Coronary artery (tissue), 2 donors: ENCODE data around the gene PANX1.

Experiments used
- DNase-seq: peaks from one replicate; pipeline ENCODE4 v3.0.0-alpha.2; 2017; ENCODE audit warnings: low spot score
- H3K27ac ChIP-seq, 2 donors: fragments of 200-600 bp; sonication (generic); one replicate each; pipeline ENCODE4 v1.5.1; 2016 to 2019
- H3K4me3 ChIP-seq: fragments of 200-600 bp; sonication (generic); 2 replicates; pipeline ENCODE4 v1.5.1; 2016; ENCODE audit warnings: mild to moderate bottlenecking, moderate library complexity
- TF ChIP-seq, protein P1 (sequence below): fragments of 200-600 bp; sonication (generic); IDR thresholded peaks from one replicate; pipeline ENCODE4 v1.5.1; 2019; ENCODE audit warnings: antibody characterized with exemption

The PANX1 gene

GRCh38 chr11:94132823-94133408, 4.3 kb downstream of the PANX1 start:
- TF ChIP-seq, protein P1, sequence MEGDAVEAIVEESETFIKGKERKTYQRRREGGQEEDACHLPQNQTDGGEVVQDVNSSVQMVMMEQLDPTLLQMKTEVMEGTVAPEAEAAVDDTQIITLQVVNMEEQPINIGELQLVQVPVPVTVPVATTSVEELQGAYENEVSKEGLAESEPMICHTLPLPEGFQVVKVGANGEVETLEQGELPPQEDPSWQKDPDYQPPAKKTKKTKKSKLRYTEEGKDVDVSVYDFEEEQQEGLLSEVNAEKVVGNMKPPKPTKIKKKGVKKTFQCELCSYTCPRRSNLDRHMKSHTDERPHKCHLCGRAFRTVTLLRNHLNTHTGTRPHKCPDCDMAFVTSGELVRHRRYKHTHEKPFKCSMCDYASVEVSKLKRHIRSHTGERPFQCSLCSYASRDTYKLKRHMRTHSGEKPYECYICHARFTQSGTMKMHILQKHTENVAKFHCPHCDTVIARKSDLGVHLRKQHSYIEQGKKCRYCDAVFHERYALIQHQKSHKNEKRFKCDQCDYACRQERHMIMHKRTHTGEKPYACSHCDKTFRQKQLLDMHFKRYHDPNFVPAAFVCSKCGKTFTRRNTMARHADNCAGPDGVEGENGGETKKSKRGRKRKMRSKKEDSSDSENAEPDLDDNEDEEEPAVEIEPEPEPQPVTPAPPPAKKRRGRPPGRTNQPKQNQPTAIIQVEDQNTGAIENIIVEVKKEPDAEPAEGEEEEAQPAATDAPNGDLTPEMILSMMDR: no peak
- Histone ChIP-seq H3K27ac (peak overlapping the region; percentile 73 to 92), H3K4me3 (no peak overlapping the region)
- DNase-seq: no peak

- TF ChIP-seq, protein P1: no peak
- H3K4me3 ChIP-seq: no peak overlapping the region
- DNase-seq: no peak
- peak overlapping the region; percentile 73 to 92 for H3K27ac ChIP-seq
These were observed 5.1 kb downstream of the PANX1 start for GRCh38 chr11:94133752-94134151.

DNA sequence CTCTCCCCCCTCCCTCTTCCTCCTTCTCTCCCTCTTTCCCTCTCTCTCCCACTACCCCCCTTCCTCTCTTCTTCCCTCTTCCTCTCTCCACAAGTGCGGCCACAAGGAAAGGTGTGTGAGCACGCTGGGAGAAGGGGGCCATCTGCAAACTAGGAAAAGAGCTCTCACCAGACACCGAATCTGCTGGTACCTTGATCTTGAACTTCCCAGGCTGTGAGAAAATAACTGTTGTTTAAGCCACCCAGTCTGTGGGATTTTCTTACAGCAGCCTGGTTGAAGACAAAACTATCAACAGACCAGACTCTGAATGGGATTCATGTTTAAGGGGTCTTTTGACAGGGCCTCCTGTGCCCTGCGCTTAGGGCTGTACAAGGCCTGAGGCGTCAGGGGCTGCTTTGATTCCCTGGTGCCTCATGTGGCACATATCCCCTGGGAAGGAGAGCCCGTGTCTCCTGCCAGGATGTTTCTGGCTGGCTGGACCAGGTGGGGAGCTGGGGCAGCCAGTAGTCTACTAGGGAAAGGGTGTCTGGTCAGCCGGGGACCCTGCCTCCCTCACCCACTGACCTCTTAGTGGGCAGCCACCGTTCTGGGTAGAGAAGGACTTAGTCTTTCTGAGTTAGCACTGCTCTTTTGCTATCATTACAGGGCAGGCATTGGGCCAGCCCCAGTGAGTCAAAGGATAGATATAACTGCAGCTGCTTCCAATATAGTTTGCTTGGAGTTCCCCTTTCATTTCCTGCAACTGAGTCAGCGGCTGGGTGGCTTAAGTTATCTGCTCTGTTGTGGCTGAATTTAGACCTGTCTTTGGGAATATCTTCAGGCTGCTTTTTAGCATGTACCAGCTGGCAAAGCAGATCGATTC, 6.2 kb downstream of the PANX1 start:
- Histone ChIP-seq H3K27ac (peak overlapping the region; percentile 73 to 92), H3K4me3 (peak overlapping the region; percentile 52)
- TF ChIP-seq, protein P1: no peak
- DNase-seq: peak; percentile 87

- Histone ChIP-seq H3K4me3 (no peak overlapping the region), H3K27ac (no peak overlapping the region)
- TF ChIP-seq, protein P1: no peak
- DNase-seq: no peak
These were observed 10.8 kb downstream of the PANX1 start for GRCh38 chr11:94139416-94139815.

DNA sequence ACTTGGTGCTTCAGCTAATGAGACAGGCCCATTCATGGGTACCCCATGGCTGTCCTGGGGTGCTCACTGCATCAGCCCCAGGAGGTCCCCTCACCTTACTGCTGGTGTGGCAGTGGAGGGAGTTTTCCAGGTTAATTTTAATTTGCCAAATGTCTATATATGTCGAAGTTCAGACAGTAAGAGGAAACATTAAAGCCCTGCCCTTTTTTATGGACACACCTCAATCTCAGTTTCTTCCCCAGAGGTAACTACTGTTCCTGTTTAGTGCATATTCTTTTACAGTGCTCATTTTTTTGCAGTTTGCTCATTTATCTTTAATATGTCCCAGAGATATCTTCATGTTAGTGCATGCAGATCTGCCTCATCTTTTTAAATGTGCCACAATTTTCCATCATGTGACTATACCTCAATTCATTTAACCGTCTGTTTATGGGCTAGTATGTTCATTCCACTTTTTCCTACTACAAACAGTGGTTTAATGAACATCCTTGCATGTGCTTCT, 11.6 kb downstream of the PANX1 start:
- H3K27ac ChIP-seq: no peak overlapping the region
- H3K4me3 ChIP-seq: no peak overlapping the region
- no peak for DNase-seq
- TF ChIP-seq, protein P1: no peak

- TF ChIP-seq, protein P1: no peak
- no peak for DNase-seq
- peak overlapping the region in 1 of 2 donors; percentile 39 for H3K27ac ChIP-seq
- no peak overlapping the region for H3K4me3 ChIP-seq
These were observed 13.1 kb downstream of the PANX1 start for GRCh38 chr11:94141511-94142307.
